HepG2 (cell line): ENCODE measurements around the gene TEX19. TPM values are rescaled to one million over a fixed set of nuclear protein-coding genes. Genes with fewer than 3 reads are reported as not detected.

ENCODE experiments used
- NFYB ChIP-seq: sonication (generic); formaldehyde crosslinking; IDR thresholded peaks from 2 replicates; pipeline ENCODE4 v1.4.0; 2020; ENCODE audit warnings: missing genetic modification reagents
- NPAS2 ChIP-seq: sonication (generic); formaldehyde crosslinking; IDR thresholded peaks from 2 replicates; pipeline ENCODE4 v1.8.0; 2022; ENCODE audit warnings: mild to moderate bottlenecking, missing genetic modification reagents, borderline replicate concordance
- ZFP82 ChIP-seq: sonication (generic); formaldehyde crosslinking; IDR thresholded peaks from 2 replicates; pipeline ENCODE4 v1.5.1; 2020; ENCODE audit warnings: mild to moderate bottlenecking, missing genetic modification reagents, borderline replicate concordance
- ZNF296 ChIP-seq: sonication (generic); formaldehyde crosslinking; conservative IDR thresholded peaks from 2 replicates; pipeline ENCODE4 v1.5.0; 2020; ENCODE audit warnings: mild to moderate bottlenecking, missing genetic modification reagents
- ZNF451 ChIP-seq: sonication (generic); formaldehyde crosslinking; IDR thresholded peaks from 2 replicates; pipeline ENCODE4 v1.5.0; 2020; ENCODE audit warnings: mild to moderate bottlenecking, missing genetic modification reagents
- ZNF614 ChIP-seq: IDR thresholded peaks from 2 replicates; pipeline ENCODE4 v1.6.1; 2018; ENCODE audit warnings: missing biosample characterization, missing genetic modification reagents, inconsistent platforms, borderline replicate concordance
- ZNF839 ChIP-seq: sonication (generic); formaldehyde crosslinking; IDR thresholded peaks from 2 replicates; pipeline ENCODE4 v1.4.0; 2020; ENCODE audit warnings: missing genetic modification reagents, mild to moderate bottlenecking, borderline replicate concordance
- polyA plus RNA-seq, 8 experiments: library from polyadenylated mRNA; depleted of rRNA in 3 of 8; stranded (reverse) in 7 of 8; unstranded in 1 of 8; fragments of >200 nt; fragmentation: Illumina TruSeq in 4 of 8; extraction: Trizol in 4 of 8; gene quantifications; 2 replicates each; pipeline versions ENCODE4 v1.2.1 to v1.2.3, GENCODE V29; 2011 to 2016; ENCODE audit warnings: low read depth in 4 of 8, missing spikeins in 1 of 8, mixed read lengths in 1 of 8; ENCODE audit not compliant: insufficient read depth in 1 of 8
- total RNA-seq, 5 experiments: library from RNA; depleted of rRNA; stranded (reverse); fragments of >200 nt; fragmentation: Illumina TruSeq; extraction: Trizol; gene quantifications; 2 replicates each; pipeline ENCODE4 v1.2.3, GENCODE V29; 2016; ENCODE audit warnings: low read depth in 1 of 5
- TF ChIP-seq, protein P1 (sequence below): sonication (generic); formaldehyde crosslinking; IDR thresholded peaks from 2 replicates; pipeline ENCODE4 v1.8.0; 2022; ENCODE audit warnings: mild to moderate bottlenecking, missing genetic modification reagents; ENCODE audit not compliant: insufficient replicate concordance
- TF ChIP-seq, protein P2 (sequence below): sonication (generic); formaldehyde crosslinking; IDR thresholded peaks from 2 replicates; pipeline ENCODE4 v1.4.0; 2020; ENCODE audit warnings: missing genetic modification reagents, low read depth, mild to moderate bottlenecking, borderline replicate concordance
- TF ChIP-seq, protein P3 (sequence below): sonication (generic); formaldehyde crosslinking; IDR thresholded peaks from 2 replicates; pipeline ENCODE4 v1.4.0; 2020; ENCODE audit warnings: missing genetic modification reagents
- TF ChIP-seq, protein P4 (sequence below): sonication (generic); formaldehyde crosslinking; IDR thresholded peaks from 2 replicates; pipeline ENCODE4 v1.8.0; 2022; ENCODE audit warnings: mild to moderate bottlenecking, missing genetic modification reagents, moderate library complexity
- TF ChIP-seq, protein P5 (sequence below): sonication (generic); formaldehyde crosslinking; conservative IDR thresholded peaks from 2 replicates; pipeline ENCODE4 v1.8.1; 2023; ENCODE audit warnings: missing genetic modification reagents
- TF ChIP-seq, protein P6 (sequence below): sonication (generic); formaldehyde crosslinking; IDR thresholded peaks from 2 replicates; pipeline ENCODE4 v1.5.0; 2020; ENCODE audit warnings: mild to moderate bottlenecking, missing genetic modification reagents, borderline replicate concordance
- TF ChIP-seq, protein P7 (sequence below): sonication (generic); formaldehyde crosslinking; IDR thresholded peaks from 2 replicates; pipeline ENCODE4 v1.4.0; 2020; ENCODE audit warnings: mild to moderate bottlenecking, missing genetic modification reagents

TEX19 gene
- total and polyA plus RNA-seq, 2 of the 13 experiments (the other 11 are each of a cell fraction or from before 2014, with no cell fraction given), result 1.3 to 6.0 TPM

DNA sequence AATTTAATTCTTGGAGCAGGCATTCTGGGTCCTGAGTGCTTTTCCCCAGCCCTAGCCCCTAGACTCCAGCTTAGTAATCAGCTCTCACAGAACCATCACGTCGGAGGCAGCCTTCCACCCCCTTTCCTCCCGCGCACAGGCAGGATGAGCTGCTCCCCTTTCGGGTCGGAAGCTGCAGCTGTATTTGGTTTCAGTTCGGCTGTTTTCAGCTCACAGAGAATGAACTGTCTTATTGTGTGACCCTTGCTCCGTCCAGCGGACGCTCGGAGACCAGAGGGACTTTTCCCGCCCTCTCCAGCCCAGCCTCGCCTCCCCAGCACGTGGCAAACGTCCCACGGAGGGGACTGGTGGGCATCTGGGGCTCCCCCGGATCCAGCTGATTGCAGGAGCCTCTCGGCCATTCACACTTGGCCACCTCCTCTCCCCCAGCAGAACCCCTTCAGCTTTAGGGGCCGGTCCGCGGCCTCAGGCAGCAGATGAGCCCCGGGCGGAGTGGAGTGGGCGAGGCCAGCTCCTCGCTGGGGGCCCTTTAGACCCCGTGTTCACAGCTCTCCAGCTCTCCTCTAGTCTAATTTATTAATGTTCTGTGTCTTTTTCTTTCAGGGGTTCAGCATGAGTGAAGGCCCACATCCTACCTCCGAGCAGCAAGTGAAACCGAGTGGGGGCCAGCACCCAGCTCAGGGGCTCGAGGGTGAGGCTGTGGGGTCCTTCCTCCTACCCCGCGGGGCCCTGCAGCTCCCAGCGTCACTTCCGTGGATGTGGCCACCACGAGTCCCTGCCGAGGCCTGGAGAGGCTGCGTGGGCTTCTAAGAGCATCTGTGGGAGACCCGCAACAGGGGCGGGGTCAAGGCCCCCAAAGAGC, 11.7 kb downstream of the TEX19 start (continued):
- TF ChIP-seq ZNF614 (peak; percentile 87; the same call in 1 of the 2 replicates), NFYB (CRISPR knock-in tag) (peak; percentile 36; the same call in 1 of the 2 replicates), ZFP82 (CRISPR knock-in tag) (peak; percentile 60; the same call in 1 of the 2 replicates), NPAS2 (no peak), ZNF839 (CRISPR knock-in tag) (0 out of 2 replicates have a peak, but pooled peaks have one; percentile 41), ZNF296 (0 out of 2 replicates have a peak, but pooled peaks have one; percentile 65), ZNF451 (CRISPR knock-in tag) (peak; percentile 49; the same call in 1 of the 2 replicates)
- TF ChIP-seq, protein P1, sequence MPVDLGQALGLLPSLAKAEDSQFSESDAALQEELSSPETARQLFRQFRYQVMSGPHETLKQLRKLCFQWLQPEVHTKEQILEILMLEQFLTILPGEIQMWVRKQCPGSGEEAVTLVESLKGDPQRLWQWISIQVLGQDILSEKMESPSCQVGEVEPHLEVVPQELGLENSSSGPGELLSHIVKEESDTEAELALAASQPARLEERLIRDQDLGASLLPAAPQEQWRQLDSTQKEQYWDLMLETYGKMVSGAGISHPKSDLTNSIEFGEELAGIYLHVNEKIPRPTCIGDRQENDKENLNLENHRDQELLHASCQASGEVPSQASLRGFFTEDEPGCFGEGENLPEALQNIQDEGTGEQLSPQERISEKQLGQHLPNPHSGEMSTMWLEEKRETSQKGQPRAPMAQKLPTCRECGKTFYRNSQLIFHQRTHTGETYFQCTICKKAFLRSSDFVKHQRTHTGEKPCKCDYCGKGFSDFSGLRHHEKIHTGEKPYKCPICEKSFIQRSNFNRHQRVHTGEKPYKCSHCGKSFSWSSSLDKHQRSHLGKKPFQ (CRISPR knock-in tag), result peak; percentile 93
- TF ChIP-seq, protein P2, sequence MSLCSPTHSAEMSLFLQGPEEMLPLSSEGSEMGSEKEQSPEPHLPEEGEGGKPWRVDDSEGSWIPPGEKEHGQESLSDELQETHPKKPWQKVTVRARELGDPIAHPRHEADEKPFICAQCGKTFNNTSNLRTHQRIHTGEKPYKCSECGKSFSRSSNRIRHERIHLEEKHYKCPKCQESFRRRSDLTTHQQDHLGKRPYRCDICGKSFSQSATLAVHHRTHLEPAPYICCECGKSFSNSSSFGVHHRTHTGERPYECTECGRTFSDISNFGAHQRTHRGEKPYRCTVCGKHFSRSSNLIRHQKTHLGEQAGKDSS, result 0 out of 2 replicates have a peak, but pooled peaks have one; percentile 37
- TF ChIP-seq, protein P3, sequence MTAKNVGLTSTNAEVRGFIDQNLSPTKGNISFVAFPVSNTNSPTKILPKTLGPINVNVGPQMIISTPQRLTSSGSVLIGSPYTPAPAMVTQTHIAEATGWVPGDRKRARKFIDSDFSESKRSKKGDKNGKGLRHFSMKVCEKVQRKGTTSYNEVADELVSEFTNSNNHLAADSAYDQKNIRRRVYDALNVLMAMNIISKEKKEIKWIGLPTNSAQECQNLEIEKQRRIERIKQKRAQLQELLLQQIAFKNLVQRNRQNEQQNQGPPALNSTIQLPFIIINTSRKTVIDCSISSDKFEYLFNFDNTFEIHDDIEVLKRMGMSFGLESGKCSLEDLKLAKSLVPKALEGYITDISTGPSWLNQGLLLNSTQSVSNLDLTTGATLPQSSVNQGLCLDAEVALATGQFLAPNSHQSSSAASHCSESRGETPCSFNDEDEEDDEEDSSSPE, result peak; percentile 99
- TF ChIP-seq, protein P4, sequence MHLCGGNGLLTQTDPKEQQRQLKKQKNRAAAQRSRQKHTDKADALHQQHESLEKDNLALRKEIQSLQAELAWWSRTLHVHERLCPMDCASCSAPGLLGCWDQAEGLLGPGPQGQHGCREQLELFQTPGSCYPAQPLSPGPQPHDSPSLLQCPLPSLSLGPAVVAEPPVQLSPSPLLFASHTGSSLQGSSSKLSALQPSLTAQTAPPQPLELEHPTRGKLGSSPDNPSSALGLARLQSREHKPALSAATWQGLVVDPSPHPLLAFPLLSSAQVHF (CRISPR knock-in tag), result peak; percentile 70
- TF ChIP-seq, protein P5, sequence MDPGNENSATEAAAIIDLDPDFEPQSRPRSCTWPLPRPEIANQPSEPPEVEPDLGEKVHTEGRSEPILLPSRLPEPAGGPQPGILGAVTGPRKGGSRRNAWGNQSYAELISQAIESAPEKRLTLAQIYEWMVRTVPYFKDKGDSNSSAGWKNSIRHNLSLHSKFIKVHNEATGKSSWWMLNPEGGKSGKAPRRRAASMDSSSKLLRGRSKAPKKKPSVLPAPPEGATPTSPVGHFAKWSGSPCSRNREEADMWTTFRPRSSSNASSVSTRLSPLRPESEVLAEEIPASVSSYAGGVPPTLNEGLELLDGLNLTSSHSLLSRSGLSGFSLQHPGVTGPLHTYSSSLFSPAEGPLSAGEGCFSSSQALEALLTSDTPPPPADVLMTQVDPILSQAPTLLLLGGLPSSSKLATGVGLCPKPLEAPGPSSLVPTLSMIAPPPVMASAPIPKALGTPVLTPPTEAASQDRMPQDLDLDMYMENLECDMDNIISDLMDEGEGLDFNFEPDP (CRISPR knock-in tag), result no peak
- TF ChIP-seq, protein P6, sequence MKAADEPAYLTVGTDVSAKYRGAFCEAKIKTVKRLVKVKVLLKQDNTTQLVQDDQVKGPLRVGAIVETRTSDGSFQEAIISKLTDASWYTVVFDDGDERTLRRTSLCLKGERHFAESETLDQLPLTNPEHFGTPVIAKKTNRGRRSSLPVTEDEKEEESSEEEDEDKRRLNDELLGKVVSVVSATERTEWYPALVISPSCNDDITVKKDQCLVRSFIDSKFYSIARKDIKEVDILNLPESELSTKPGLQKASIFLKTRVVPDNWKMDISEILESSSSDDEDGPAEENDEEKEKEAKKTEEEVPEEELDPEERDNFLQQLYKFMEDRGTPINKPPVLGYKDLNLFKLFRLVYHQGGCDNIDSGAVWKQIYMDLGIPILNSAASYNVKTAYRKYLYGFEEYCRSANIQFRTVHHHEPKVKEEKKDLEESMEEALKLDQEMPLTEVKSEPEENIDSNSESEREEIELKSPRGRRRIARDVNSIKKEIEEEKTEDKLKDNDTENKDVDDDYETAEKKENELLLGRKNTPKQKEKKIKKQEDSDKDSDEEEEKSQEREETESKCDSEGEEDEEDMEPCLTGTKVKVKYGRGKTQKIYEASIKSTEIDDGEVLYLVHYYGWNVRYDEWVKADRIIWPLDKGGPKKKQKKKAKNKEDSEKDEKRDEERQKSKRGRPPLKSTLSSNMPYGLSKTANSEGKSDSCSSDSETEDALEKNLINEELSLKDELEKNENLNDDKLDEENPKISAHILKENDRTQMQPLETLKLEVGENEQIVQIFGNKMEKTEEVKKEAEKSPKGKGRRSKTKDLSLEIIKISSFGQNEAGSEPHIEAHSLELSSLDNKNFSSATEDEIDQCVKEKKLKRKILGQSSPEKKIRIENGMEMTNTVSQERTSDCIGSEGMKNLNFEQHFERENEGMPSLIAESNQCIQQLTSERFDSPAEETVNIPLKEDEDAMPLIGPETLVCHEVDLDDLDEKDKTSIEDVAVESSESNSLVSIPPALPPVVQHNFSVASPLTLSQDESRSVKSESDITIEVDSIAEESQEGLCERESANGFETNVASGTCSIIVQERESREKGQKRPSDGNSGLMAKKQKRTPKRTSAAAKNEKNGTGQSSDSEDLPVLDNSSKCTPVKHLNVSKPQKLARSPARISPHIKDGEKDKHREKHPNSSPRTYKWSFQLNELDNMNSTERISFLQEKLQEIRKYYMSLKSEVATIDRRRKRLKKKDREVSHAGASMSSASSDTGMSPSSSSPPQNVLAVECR (CRISPR knock-in tag), result peak; percentile 4; the same call in 1 of the 2 replicates
- TF ChIP-seq, protein P7, sequence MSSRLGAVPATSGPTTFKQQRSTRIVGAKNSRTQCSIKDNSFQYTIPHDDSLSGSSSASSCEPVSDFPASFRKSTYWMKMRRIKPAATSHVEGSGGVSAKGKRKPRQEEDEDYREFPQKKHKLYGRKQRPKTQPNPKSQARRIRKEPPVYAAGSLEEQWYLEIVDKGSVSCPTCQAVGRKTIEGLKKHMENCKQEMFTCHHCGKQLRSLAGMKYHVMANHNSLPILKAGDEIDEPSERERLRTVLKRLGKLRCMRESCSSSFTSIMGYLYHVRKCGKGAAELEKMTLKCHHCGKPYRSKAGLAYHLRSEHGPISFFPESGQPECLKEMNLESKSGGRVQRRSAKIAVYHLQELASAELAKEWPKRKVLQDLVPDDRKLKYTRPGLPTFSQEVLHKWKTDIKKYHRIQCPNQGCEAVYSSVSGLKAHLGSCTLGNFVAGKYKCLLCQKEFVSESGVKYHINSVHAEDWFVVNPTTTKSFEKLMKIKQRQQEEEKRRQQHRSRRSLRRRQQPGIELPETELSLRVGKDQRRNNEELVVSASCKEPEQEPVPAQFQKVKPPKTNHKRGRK (CRISPR knock-in tag), result peak; percentile 18; the same call in 1 of the 2 replicates
